ENCODE measurements around the gene FOXO3. TPM values are rescaled to one million over a fixed set of nuclear protein-coding genes. Genes with fewer than 3 reads are reported as not detected.

The FOXO3 gene
- total RNA-seq, 4 donors from 2014 or later, result 34.3 to 61.1 (median 49.7) TPM

DNA sequence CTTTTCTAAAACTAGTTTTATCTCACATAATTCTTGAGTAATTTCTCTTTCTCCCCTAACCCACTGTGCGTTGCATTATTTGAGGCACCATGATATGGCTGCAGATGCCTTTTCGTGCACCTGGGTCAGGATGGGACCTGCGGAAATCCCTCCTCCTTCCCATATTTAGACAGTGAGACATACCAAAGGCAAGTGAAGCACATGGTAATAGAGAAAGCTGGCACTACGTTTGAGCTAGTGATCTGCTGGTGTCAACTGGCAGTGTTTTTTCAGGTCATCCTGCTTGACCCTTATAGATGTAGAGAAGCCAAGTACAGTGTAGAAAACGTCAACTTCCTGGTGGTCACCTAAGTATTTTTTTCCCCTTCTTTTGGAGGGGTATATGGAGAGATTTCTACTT, 71.7 kb downstream of the FOXO3 start:
- H3K9me3 ChIP-seq, result no peaks in the 10 kb centered on the region
- no peaks in the 10 kb centered on the region for H3K36me3 ChIP-seq
- no peak overlapping the region for H3K27ac ChIP-seq
- peaks cover 0 to 45% (median 3%) of the 10 kb centered on the region in 4 donors for H3K4me1 ChIP-seq
- no peak for TF ChIP-seq CTCF (IDR thresholded peaks at IDR 0.05)
- TF ChIP-seq POLR2A (IDR thresholded peaks at IDR 0.05), result no peak
- H3K4me3 ChIP-seq, result no peak overlapping the region
- DNase-seq, result no peak
- no peaks in the 10 kb centered on the region for H3K27me3 ChIP-seq

DNA sequence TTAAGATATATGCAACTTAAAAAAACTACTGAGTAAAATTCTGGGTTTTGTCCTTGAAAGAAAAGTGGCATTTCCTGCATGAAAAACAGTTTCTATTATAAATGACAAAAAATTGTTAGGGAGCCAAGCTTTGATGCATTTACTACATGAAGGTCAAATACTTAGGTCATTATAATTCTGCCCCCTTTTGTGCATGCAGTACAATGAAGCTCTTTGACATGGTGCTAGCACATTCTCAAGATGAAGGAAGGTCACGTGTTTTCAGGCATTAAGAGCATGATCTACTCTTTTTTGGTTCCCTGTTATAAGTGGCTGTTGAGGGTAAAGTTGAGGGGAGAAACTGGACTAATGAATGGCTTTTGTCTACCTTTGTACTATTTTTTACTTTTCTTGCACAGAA, 72.7 kb downstream of the FOXO3 start:
- Histone ChIP-seq H3K9me3 (no peaks in the 10 kb centered on the region), H3K27me3 (no peaks in the 10 kb centered on the region), H3K4me1 (peaks cover 0 to 35% (median 3%) of the 10 kb centered on the region in 4 donors), H3K4me3 (no peak overlapping the region), H3K27ac (no peak overlapping the region), H3K36me3 (no peaks in the 10 kb centered on the region)
- no peak for DNase-seq
- no peak for TF ChIP-seq POLR2A (IDR thresholded peaks at IDR 0.05)
- no peak for TF ChIP-seq CTCF (IDR thresholded peaks at IDR 0.05)

DNA sequence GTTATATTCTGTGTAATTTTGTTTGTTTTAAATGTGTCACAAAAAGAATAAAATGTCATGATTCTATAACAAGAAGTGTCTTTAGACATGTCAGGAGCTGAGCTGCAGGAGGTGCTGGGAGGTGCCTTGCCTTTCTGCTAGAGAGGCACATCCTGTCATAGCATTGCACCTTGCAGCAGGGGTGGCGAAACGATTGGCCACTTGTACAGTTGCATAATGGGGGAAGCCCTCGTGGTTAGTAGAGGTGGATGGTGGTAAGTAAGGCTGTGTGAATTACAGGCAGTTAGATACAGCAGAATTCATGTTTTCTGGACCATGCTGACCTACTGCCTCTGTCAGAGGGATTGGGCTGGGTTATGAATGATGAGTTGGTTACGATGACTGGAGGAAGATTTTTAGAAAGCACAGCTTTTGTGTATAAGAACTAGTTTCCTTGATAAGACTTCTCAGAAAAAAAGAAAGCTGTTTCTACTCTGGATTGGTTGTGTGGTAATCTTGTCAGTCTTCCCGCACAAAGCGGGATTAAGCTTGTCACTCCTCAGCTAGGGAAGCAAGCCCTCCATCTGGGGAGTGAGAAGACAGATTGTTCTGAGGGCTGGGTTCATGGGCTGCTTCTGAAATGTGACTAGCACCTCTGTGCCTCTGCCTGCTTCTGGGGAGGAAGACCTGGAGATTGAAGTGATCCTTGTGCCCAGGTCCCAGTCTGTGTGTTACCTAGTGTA, 74.9 kb downstream of the FOXO3 start:
- Histone ChIP-seq H3K4me1 (peaks cover 0 to 27% (median 3%) of the 10 kb centered on the region in 4 donors), H3K27ac (no peak overlapping the region), H3K36me3 (no peaks in the 10 kb centered on the region), H3K9me3 (no peaks in the 10 kb centered on the region), H3K27me3 (no peaks in the 10 kb centered on the region), H3K4me3 (no peak overlapping the region)
- peak in 1 of 3 donors; percentile 59 for DNase-seq
- TF ChIP-seq POLR2A (IDR thresholded peaks at IDR 0.05) (no peak), CTCF (IDR thresholded peaks at IDR 0.05) (no peak)

- TF ChIP-seq CTCF (IDR thresholded peaks at IDR 0.05) (no peak), POLR2A (IDR thresholded peaks at IDR 0.05) (no peak)
- Histone ChIP-seq H3K27me3 (no peaks in the 10 kb centered on the region), H3K36me3 (no peaks in the 10 kb centered on the region), H3K9me3 (no peaks in the 10 kb centered on the region), H3K4me1 (peaks cover 0 to 14% (median 3%) of the 10 kb centered on the region in 4 donors), H3K4me3 (no peak overlapping the region), H3K27ac (no peak overlapping the region)
- DNase-seq, result no peak
Observed at GRCh38 chr6:108637963-108638362, 77.2 kb downstream of the FOXO3 start.

DNA sequence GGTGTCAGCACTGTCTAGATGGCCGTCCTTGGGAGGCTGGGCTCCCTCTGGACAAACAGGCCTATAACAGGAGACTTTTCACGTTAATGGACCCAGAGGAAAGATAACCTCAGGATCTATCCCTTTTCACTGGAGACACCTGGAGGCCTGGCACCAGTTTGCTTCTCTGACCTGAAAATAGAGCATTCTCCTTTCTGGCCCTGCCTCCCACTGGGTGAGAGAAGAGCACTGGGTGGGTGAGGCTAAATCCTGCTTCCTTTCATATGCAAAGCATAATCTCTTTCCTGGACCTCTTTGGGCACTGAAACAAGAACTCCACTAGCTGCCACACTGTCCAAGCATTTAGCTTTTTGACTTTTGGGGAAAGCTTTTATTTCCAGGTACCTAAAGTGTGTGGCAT, 78.3 kb downstream of the FOXO3 start:
- Histone ChIP-seq H3K27me3 (no peaks in the 10 kb centered on the region), H3K9me3 (no peaks in the 10 kb centered on the region), H3K36me3 (no peaks in the 10 kb centered on the region), H3K27ac (no peak overlapping the region), H3K4me3 (no peak overlapping the region), H3K4me1 (peaks cover 0 to 12% (median 3%) of the 10 kb centered on the region in 4 donors)
- TF ChIP-seq POLR2A (IDR thresholded peaks at IDR 0.05), result no peak
- TF ChIP-seq CTCF (IDR thresholded peaks at IDR 0.05), result no peak
- DNase-seq, result no peak
